Measurements from ENCODE around the gene C5orf58.

DNA sequence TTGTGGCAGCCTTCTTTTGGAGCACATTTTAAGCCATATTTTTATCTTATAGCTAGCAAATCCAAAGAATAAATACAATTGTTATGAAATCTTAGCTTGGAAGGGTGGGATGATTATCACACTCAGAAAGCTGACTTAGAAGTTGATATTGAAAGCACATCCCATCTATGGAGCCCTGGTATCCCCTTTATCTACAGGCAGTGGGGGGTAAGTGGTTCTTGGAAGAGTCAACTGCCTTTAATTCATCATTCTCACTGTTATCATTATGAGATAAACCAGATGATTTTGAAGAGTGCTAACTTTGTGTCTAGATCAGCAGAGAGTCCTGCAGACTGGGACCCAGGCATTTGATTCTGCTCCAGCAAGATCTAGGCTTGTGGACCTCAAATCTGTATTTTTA lies 61.8 kb downstream of the C5orf58 start:
- no peak for TF ChIP-seq CTCF (IDR thresholded peaks at IDR 0.05; ENCODE audit: low read length)
- TF ChIP-seq EZH2 (optimal IDR thresholded peaks at IDR 0.05; ENCODE audit: low read depth, low read length): no peak
